Cardiac muscle cell (in vitro differentiated cells and primary cell): Measurements from ENCODE around the gene TESK2. TPM values are rescaled to one million over a fixed set of nuclear protein-coding genes. Genes with fewer than 3 reads are reported as not detected.

Experiments used
- DNase-seq, 2 donors: peaks; one replicate each; pipeline versions ENCODE4 v3.0.0 to v3.0.0-alpha.2; 2010 to 2017; ENCODE audit warnings: low read depth in 1 of 2, low spot score in 1 of 2
- H3K27ac ChIP-seq: fragments of 200-600 bp; sonication (generic); 2 replicates; pipeline ENCODE4 v1.5.1; 2016
- H3K27me3 ChIP-seq: fragments of 200-600 bp; sonication (generic); 2 replicates; pipeline ENCODE4 v1.6.0; 2016; ENCODE audit warnings: control low read depth
- H3K36me3 ChIP-seq: fragments of 200-600 bp; sonication (generic); 2 replicates; pipeline ENCODE4 v1.5.1; 2016; ENCODE audit warnings: control low read depth
- H3K4me1 ChIP-seq: fragments of 200-600 bp; sonication (generic); 2 replicates; pipeline ENCODE4 v1.8.1; 2017; ENCODE audit warnings: low read depth, mild to moderate bottlenecking, mixed run types
- H3K4me3 ChIP-seq: fragments of 200-600 bp; sonication (generic); 2 replicates; pipeline ENCODE4 v1.5.1; 2016; ENCODE audit warnings: mild to moderate bottlenecking
- H3K9me3 ChIP-seq: fragments of 200-600 bp; sonication (generic); 2 replicates; pipeline ENCODE4 v1.5.1; 2017; ENCODE audit warnings: low read depth, mild to moderate bottlenecking, control low read depth
- CTCF ChIP-seq: IDR thresholded peaks from 2 replicates; pipeline ENCODE4 v1.5.1; 2012; ENCODE audit warnings: low read depth, mild to moderate bottlenecking, low read length
- polyA plus RNA-seq: library from polyadenylated mRNA; unstranded; fragments of >200 nt; fragmentation: Nextera tagmentation; extraction: Ambion mirVana; gene quantifications from 2 replicates; pipeline ENCODE4 v1.2.1, GENCODE V29; 2016
- total RNA-seq: library from RNA; depleted of rRNA; stranded (reverse); fragments of >200 nt; gene quantifications from 2 replicates; pipeline ENCODE4 v1.2.3, GENCODE V29; 2016

TESK2 gene
- total and polyA plus RNA-seq, 2 experiments from 2014 or later, result 8.4 to 13.9 TPM

GRCh38 chr1:45465277-45465676 is 25.7 kb downstream of the TESK2 start:
- no peaks in the 10 kb centered on the region for H3K27me3 ChIP-seq
- no peak overlapping the region for H3K27ac ChIP-seq
- H3K4me1 ChIP-seq, result no peaks in the 10 kb centered on the region
- no peak for TF ChIP-seq CTCF
- no peaks in the 10 kb centered on the region for H3K36me3 ChIP-seq
- DNase-seq, result no peak
- H3K9me3 ChIP-seq, result no peaks in the 10 kb centered on the region
- no peak overlapping the region for H3K4me3 ChIP-seq

GRCh38 chr1:45458894-45459293 is 32.1 kb downstream of the TESK2 start:
- Histone ChIP-seq H3K27ac (no peak overlapping the region), H3K4me3 (no peak overlapping the region), H3K36me3 (no peaks in the 10 kb centered on the region), H3K27me3 (no peaks in the 10 kb centered on the region), H3K4me1 (no peaks in the 10 kb centered on the region), H3K9me3 (no peaks in the 10 kb centered on the region)
- no peak for DNase-seq
- no peak for TF ChIP-seq CTCF

- DNase-seq, result no peak
- Histone ChIP-seq H3K36me3 (no peaks in the 10 kb centered on the region), H3K4me3 (no peak overlapping the region), H3K27ac (no peak overlapping the region), H3K4me1 (no peaks in the 10 kb centered on the region), H3K27me3 (no peaks in the 10 kb centered on the region), H3K9me3 (no peaks in the 10 kb centered on the region)
- no peak for TF ChIP-seq CTCF
Measured at GRCh38 chr1:45456531-45456930, 34.4 kb downstream of the TESK2 start.

- no peak for DNase-seq
- Histone ChIP-seq H3K9me3 (no peaks in the 10 kb centered on the region), H3K27me3 (no peaks in the 10 kb centered on the region), H3K27ac (no peak overlapping the region), H3K4me3 (no peak overlapping the region), H3K4me1 (no peaks in the 10 kb centered on the region), H3K36me3 (no peaks in the 10 kb centered on the region)
- TF ChIP-seq CTCF, result no peak
Measured at GRCh38 chr1:45455162-45455561, 35.8 kb downstream of the TESK2 start.

- no peak overlapping the region for H3K27ac ChIP-seq
Measured at GRCh38 chr1:45454464-45454863, 36.5 kb downstream of the TESK2 start.

More at GRCh38 chr1:45454464-45454863, 36.5 kb downstream of the TESK2 start:
- no peaks in the 10 kb centered on the region for H3K9me3 ChIP-seq
- H3K36me3 ChIP-seq, result no peaks in the 10 kb centered on the region
- H3K4me1 ChIP-seq, result no peaks in the 10 kb centered on the region
- TF ChIP-seq CTCF, result no peak
- no peak overlapping the region for H3K4me3 ChIP-seq
- no peaks in the 10 kb centered on the region for H3K27me3 ChIP-seq
- DNase-seq, result no peak
